Muscle layer of duodenum (tissue), 2 donors: Measurements from ENCODE around the gene CMTM8.

ENCODE experiments used
- H3K27ac ChIP-seq: one replicate; pipeline ENCODE4 v1.7.0; 2013; ENCODE audit warnings: mild to moderate bottlenecking, low read length
- H3K27me3 ChIP-seq: one replicate; pipeline ENCODE4 v1.7.0; 2013; ENCODE audit warnings: low read depth, mild to moderate bottlenecking, control low read depth, low read length
- H3K36me3 ChIP-seq, 2 donors: one replicate each; pipeline ENCODE4 v1.7.0; 2013; ENCODE audit warnings: low read length in 2 of 2, control low read depth in 1 of 2, mild to moderate bottlenecking in 1 of 2; ENCODE audit not compliant: insufficient read depth in 2 of 2, control insufficient read depth in 1 of 2
- H3K4me1 ChIP-seq, 2 donors: one replicate each; pipeline ENCODE4 v1.7.0; 2013; ENCODE audit warnings: low read length in 2 of 2, mild to moderate bottlenecking in 2 of 2, control low read depth in 1 of 2, moderate library complexity in 1 of 2; ENCODE audit not compliant: insufficient read depth in 2 of 2, control insufficient read depth in 1 of 2
- H3K4me3 ChIP-seq, 2 donors: one replicate each; pipeline ENCODE4 v1.7.0; 2013; ENCODE audit warnings: low read length in 2 of 2, low read depth in 1 of 2, mild to moderate bottlenecking in 1 of 2
- H3K9me3 ChIP-seq, 2 donors: one replicate each; pipeline ENCODE4 v1.7.0; 2013; ENCODE audit warnings: low read length in 2 of 2, control low read depth in 1 of 2, mild to moderate bottlenecking in 1 of 2; ENCODE audit not compliant: control insufficient read depth in 1 of 2
- donor health status: healthy.

CMTM8 gene

GRCh38 chr3:32236377-32236776, 2.1 kb upstream of the CMTM8 start:
- Histone ChIP-seq H3K4me3 (no peak overlapping the region), H3K4me1 (no peaks in the 10 kb centered on the region), H3K27me3 (no peaks in the 10 kb centered on the region), H3K36me3 (no peaks in the 10 kb centered on the region), H3K9me3 (peaks cover 5 to 8% of the 10 kb centered on the region in 2 donors), H3K27ac (no peak overlapping the region)

- Histone ChIP-seq H3K4me3 (peak overlapping the region; percentile 44 to 78), H3K27me3 (no peaks in the 10 kb centered on the region), H3K4me1 (no peaks in the 10 kb centered on the region), H3K9me3 (peaks cover 5 to 8% of the 10 kb centered on the region in 2 donors), H3K27ac (no peak overlapping the region), H3K36me3 (no peaks in the 10 kb centered on the region)
Measured at GRCh38 chr3:32237670-32238452, 619 bp upstream of the CMTM8 start.

- Histone ChIP-seq H3K4me1 (no peaks in the 10 kb centered on the region), H3K4me3 (peak overlapping the region; percentile 69 to 78), H3K27ac (no peak overlapping the region), H3K36me3 (no peaks in the 10 kb centered on the region), H3K27me3 (no peaks in the 10 kb centered on the region), H3K9me3 (peaks cover 5 to 8% of the 10 kb centered on the region in 2 donors)
Measured at GRCh38 chr3:32239307-32240158, 1.1 kb downstream of the CMTM8 start.

- Histone ChIP-seq H3K4me1 (no peaks in the 10 kb centered on the region), H3K4me3 (no peak overlapping the region), H3K27me3 (no peaks in the 10 kb centered on the region), H3K9me3 (peaks cover 5 to 8% of the 10 kb centered on the region in 2 donors), H3K36me3 (no peaks in the 10 kb centered on the region), H3K27ac (no peak overlapping the region)
Measured at GRCh38 chr3:32240159-32240545, 1.7 kb downstream of the CMTM8 start.

GRCh38 chr3:32241100-32241499, 2.6 kb downstream of the CMTM8 start:
- Histone ChIP-seq H3K27me3 (no peaks in the 10 kb centered on the region), H3K9me3 (peaks cover 4 to 7% of the 10 kb centered on the region in 2 donors), H3K27ac (no peak overlapping the region), H3K4me3 (no peak overlapping the region), H3K4me1 (no peaks in the 10 kb centered on the region), H3K36me3 (no peaks in the 10 kb centered on the region)

- H3K36me3 ChIP-seq: no peaks in the 10 kb centered on the region
- no peak overlapping the region for H3K4me3 ChIP-seq
- no peaks in the 10 kb centered on the region for H3K9me3 ChIP-seq
- no peak overlapping the region for H3K27ac ChIP-seq
- H3K4me1 ChIP-seq: no peaks in the 10 kb centered on the region
- H3K27me3 ChIP-seq: no peaks in the 10 kb centered on the region
Measured at GRCh38 chr3:32243519-32243918, 5.0 kb downstream of the CMTM8 start.

GRCh38 chr3:32245200-32245599, 6.7 kb downstream of the CMTM8 start:
- H3K27me3 ChIP-seq: no peaks in the 10 kb centered on the region
- no peaks in the 10 kb centered on the region for H3K36me3 ChIP-seq
- no peak overlapping the region for H3K4me3 ChIP-seq
- no peaks in the 10 kb centered on the region for H3K4me1 ChIP-seq
- H3K27ac ChIP-seq: no peak overlapping the region
- H3K9me3 ChIP-seq: no peaks in the 10 kb centered on the region

- Histone ChIP-seq H3K9me3 (no peaks in the 10 kb centered on the region), H3K27me3 (no peaks in the 10 kb centered on the region), H3K36me3 (no peaks in the 10 kb centered on the region), H3K27ac (no peak overlapping the region), H3K4me3 (no peak overlapping the region), H3K4me1 (no peaks in the 10 kb centered on the region)
Measured at GRCh38 chr3:32246079-32246675, 7.7 kb downstream of the CMTM8 start.

GRCh38 chr3:32249184-32249782, 10.8 kb downstream of the CMTM8 start:
- no peaks in the 10 kb centered on the region for H3K9me3 ChIP-seq
- H3K27me3 ChIP-seq: no peaks in the 10 kb centered on the region
- no peaks in the 10 kb centered on the region for H3K4me1 ChIP-seq
- H3K4me3 ChIP-seq: no peak overlapping the region
- H3K27ac ChIP-seq: no peak overlapping the region
- H3K36me3 ChIP-seq: no peaks in the 10 kb centered on the region

GRCh38 chr3:32254268-32254667, 15.8 kb downstream of the CMTM8 start:
- Histone ChIP-seq H3K27me3 (no peaks in the 10 kb centered on the region), H3K4me3 (no peak overlapping the region), H3K4me1 (no peaks in the 10 kb centered on the region), H3K27ac (no peak overlapping the region), H3K9me3 (peaks cover 0 to 3% of the 10 kb centered on the region in 2 donors), H3K36me3 (no peaks in the 10 kb centered on the region)

GRCh38 chr3:32255345-32255744, 16.9 kb downstream of the CMTM8 start:
- H3K36me3 ChIP-seq: no peaks in the 10 kb centered on the region
- peaks cover 0 to 3% of the 10 kb centered on the region in 2 donors for H3K9me3 ChIP-seq
- H3K4me1 ChIP-seq: no peaks in the 10 kb centered on the region
- H3K4me3 ChIP-seq: no peak overlapping the region
- H3K27me3 ChIP-seq: no peaks in the 10 kb centered on the region
- no peak overlapping the region for H3K27ac ChIP-seq
